ENCODE measurements around the gene TPSD1.

The TPSD1 gene

GRCh38 chr16:1211451-1212268 lies 44.2 kb upstream of the TPSD1 start:
- CTCF ChIA-PET = no interaction called here
- H3K9me3 ChIP-seq (ENCODE audit: control extremely low read depth in 1 of 5, control insufficient read depth in 4 of 5, insufficient read depth in 2 of 5, low read depth in 1 of 5, low read length in 4 of 5) = no peaks in the 10 kb centered on the region
- H3K4me1 ChIP-seq (ENCODE audit: control extremely low read depth in 1 of 4, control insufficient read depth in 4 of 4, insufficient read depth in 4 of 4, low read length in 3 of 4) = peaks cover 0 to 3% (median 0%) of the 10 kb centered on the region in 4 experiments
- H3K27me3 ChIP-seq (replicated peaks in 2 of 5; ENCODE audit: control insufficient read depth in 4 of 5, insufficient read depth in 5 of 5, low read length in 4 of 5) = no peaks in the 10 kb centered on the region
- no peak overlapping the region for H3K27ac ChIP-seq (ENCODE audit: insufficient read depth in 1 of 2, low read depth in 1 of 2, low read length in 2 of 2, poor library complexity in 1 of 2, severe bottlenecking in 2 of 2)
- DNase-seq = no peak
- 91% methylated on average over 51 of the region's 65 CpGs for WGBS (ENCODE audit: insufficient coverage)
- POLR2A ChIA-PET = no interaction called here
- H3K36me3 ChIP-seq (ENCODE audit: control insufficient read depth in 4 of 4, insufficient read depth in 4 of 4, low read length in 3 of 4) = no peaks in the 10 kb centered on the region
- no peak overlapping the region for H3K4me3 ChIP-seq (ENCODE audit: control insufficient read depth in 1 of 7, extremely low read depth in 1 of 7, insufficient read depth in 4 of 7, low read depth in 2 of 7, low read length in 6 of 7)

DNA sequence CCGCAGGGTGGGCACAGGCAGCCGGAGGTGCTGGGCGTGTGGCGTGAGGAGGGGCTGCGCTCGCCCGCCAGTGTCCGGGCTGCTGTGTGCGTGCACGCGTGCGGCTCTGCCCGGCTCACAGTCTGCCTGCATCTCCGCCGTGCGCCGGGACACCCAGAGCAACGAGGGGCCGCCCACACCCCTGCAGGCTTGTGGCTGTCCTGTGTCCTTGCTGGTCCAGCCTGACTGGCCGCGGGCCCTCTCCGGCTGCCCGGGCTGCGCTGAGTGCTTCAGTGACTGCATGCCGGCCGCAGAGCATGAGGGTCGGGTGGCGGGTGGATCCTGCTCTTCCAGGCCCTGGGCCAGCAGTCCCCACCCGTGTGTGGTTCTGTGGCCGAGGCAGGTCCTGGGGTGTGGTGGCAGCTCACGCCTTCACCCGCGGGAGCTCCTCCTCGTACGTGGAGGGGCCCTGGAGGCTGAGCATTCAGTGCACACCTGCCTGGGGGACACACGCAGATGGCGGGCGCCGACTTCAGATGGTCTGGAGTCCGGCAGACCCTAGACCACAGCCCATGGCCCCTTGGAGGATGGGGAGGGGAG lies 43.2 kb upstream of the TPSD1 start:
- no peaks in the 10 kb centered on the region for H3K9me3 ChIP-seq (ENCODE audit: control extremely low read depth in 1 of 5, control insufficient read depth in 4 of 5, insufficient read depth in 2 of 5, low read depth in 1 of 5, low read length in 4 of 5)
- H3K27me3 ChIP-seq (replicated peaks in 2 of 5; ENCODE audit: control insufficient read depth in 4 of 5, insufficient read depth in 5 of 5, low read length in 4 of 5) = no peaks in the 10 kb centered on the region
- WGBS (ENCODE audit: insufficient coverage) = 94% methylated on average over 38 of the region's 40 CpGs
- CTCF ChIA-PET = no interaction called here
- H3K27ac ChIP-seq (ENCODE audit: insufficient read depth in 1 of 2, low read depth in 1 of 2, low read length in 2 of 2, poor library complexity in 1 of 2, severe bottlenecking in 2 of 2) = no peak overlapping the region
- H3K36me3 ChIP-seq (ENCODE audit: control insufficient read depth in 4 of 4, insufficient read depth in 4 of 4, low read length in 3 of 4) = no peaks in the 10 kb centered on the region
- H3K4me3 ChIP-seq (ENCODE audit: control insufficient read depth in 1 of 7, extremely low read depth in 1 of 7, insufficient read depth in 4 of 7, low read depth in 2 of 7, low read length in 6 of 7) = no peak overlapping the region
- POLR2A ChIA-PET = no interaction called here
- DNase-seq = no peak
- H3K4me1 ChIP-seq (ENCODE audit: control extremely low read depth in 1 of 4, control insufficient read depth in 4 of 4, insufficient read depth in 4 of 4, low read length in 3 of 4) = peaks cover 0 to 3% (median 0%) of the 10 kb centered on the region in 4 experiments

DNA sequence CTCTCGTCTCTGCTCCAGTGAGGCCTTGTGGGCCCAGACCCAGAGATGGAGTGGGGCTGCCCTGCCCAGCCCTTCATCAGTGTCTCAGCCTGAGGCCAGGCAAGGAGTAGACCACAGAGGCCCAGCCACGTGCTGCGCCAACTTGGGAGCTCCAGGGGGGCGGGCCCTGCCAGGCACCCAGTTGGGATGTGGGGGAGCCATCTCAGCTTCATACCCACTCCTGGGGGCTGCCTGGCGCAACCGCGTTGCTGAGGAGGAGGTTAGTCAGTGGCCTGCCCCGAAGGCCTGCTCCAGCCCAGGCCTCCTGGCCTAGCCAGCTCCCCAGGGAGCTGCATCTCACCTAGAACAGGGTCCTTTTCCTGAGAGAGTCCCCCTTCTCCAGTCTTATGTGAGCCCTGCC lies 42.6 kb upstream of the TPSD1 start:
- CTCF ChIA-PET = no interaction called here
- H3K9me3 ChIP-seq (ENCODE audit: control extremely low read depth in 1 of 5, control insufficient read depth in 4 of 5, insufficient read depth in 2 of 5, low read depth in 1 of 5, low read length in 4 of 5) = no peaks in the 10 kb centered on the region
- H3K4me1 ChIP-seq (ENCODE audit: control extremely low read depth in 1 of 4, control insufficient read depth in 4 of 4, insufficient read depth in 4 of 4, low read length in 3 of 4) = no peaks in the 10 kb centered on the region
- no peaks in the 10 kb centered on the region for H3K36me3 ChIP-seq (ENCODE audit: control insufficient read depth in 4 of 4, insufficient read depth in 4 of 4, low read length in 3 of 4)
- H3K27ac ChIP-seq (ENCODE audit: insufficient read depth in 1 of 2, low read depth in 1 of 2, low read length in 2 of 2, poor library complexity in 1 of 2, severe bottlenecking in 2 of 2) = no peak overlapping the region
- WGBS (ENCODE audit: insufficient coverage) = 91% methylated on average over 8 of the region's 8 CpGs
- POLR2A ChIA-PET = no interaction called here
- H3K27me3 ChIP-seq (replicated peaks in 2 of 5; ENCODE audit: control insufficient read depth in 4 of 5, insufficient read depth in 5 of 5, low read length in 4 of 5) = no peaks in the 10 kb centered on the region
- H3K4me3 ChIP-seq (ENCODE audit: control insufficient read depth in 1 of 7, extremely low read depth in 1 of 7, insufficient read depth in 4 of 7, low read depth in 2 of 7, low read length in 6 of 7) = no peak overlapping the region
- no peak for DNase-seq

- Histone ChIP-seq H3K4me1 (ENCODE audit: control extremely low read depth in 1 of 4, control insufficient read depth in 4 of 4, insufficient read depth in 4 of 4, low read length in 3 of 4) (no peaks in the 10 kb centered on the region), H3K4me3 (ENCODE audit: control insufficient read depth in 1 of 7, extremely low read depth in 1 of 7, insufficient read depth in 4 of 7, low read depth in 2 of 7, low read length in 6 of 7) (no peak overlapping the region), H3K27me3 (replicated peaks in 2 of 5; ENCODE audit: control insufficient read depth in 4 of 5, insufficient read depth in 5 of 5, low read length in 4 of 5) (no peaks in the 10 kb centered on the region), H3K36me3 (ENCODE audit: control insufficient read depth in 4 of 4, insufficient read depth in 4 of 4, low read length in 3 of 4) (no peaks in the 10 kb centered on the region), H3K9me3 (ENCODE audit: control extremely low read depth in 1 of 5, control insufficient read depth in 4 of 5, insufficient read depth in 2 of 5, low read depth in 1 of 5, low read length in 4 of 5) (no peaks in the 10 kb centered on the region), H3K27ac (ENCODE audit: insufficient read depth in 1 of 2, low read depth in 1 of 2, low read length in 2 of 2, poor library complexity in 1 of 2, severe bottlenecking in 2 of 2) (no peak overlapping the region)
- ChIA-PET CTCF (no interaction called here), POLR2A (no interaction called here)
- 82% methylated on average over 12 of the region's 25 CpGs for WGBS (ENCODE audit: insufficient coverage)
- DNase-seq = no peak
Observed at GRCh38 chr16:1213796-1214372, 42.0 kb upstream of the TPSD1 start.

DNA sequence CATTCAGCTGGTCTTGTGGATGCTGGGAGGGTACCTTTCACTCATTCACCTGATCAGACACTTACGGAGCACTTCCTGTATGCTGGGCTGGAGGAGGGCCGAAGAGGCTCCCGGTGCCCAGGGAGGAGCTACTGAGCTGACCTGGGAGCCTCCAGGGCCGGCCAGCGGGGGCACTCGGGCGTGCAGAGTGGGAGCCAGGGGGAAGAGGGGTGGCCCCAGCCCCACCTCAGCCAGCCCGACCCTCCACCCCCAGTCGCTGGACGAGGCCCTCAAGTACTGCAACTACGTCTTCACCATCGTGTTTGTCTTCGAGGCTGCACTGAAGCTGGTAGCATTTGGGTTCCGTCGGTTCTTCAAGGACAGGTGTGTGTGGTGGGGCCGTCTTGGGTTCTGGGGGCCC lies 41.1 kb upstream of the TPSD1 start:
- no peaks in the 10 kb centered on the region for H3K36me3 ChIP-seq (ENCODE audit: control insufficient read depth in 4 of 4, insufficient read depth in 4 of 4, low read length in 3 of 4)
- H3K27me3 ChIP-seq (replicated peaks in 2 of 5; ENCODE audit: control insufficient read depth in 4 of 5, insufficient read depth in 5 of 5, low read length in 4 of 5) = no peaks in the 10 kb centered on the region
- ChIA-PET CTCF (no interaction called here), POLR2A (no interaction called here)
- WGBS (ENCODE audit: insufficient coverage) = 88% methylated on average over 11 of the region's 16 CpGs
- H3K4me3 ChIP-seq (ENCODE audit: control insufficient read depth in 1 of 7, extremely low read depth in 1 of 7, insufficient read depth in 4 of 7, low read depth in 2 of 7, low read length in 6 of 7) = no peak overlapping the region
- H3K4me1 ChIP-seq (ENCODE audit: control extremely low read depth in 1 of 4, control insufficient read depth in 4 of 4, insufficient read depth in 4 of 4, low read length in 3 of 4) = no peaks in the 10 kb centered on the region
- no peak for DNase-seq
- no peak overlapping the region for H3K27ac ChIP-seq (ENCODE audit: insufficient read depth in 1 of 2, low read depth in 1 of 2, low read length in 2 of 2, poor library complexity in 1 of 2, severe bottlenecking in 2 of 2)
- H3K9me3 ChIP-seq (ENCODE audit: control extremely low read depth in 1 of 5, control insufficient read depth in 4 of 5, insufficient read depth in 2 of 5, low read depth in 1 of 5, low read length in 4 of 5) = no peaks in the 10 kb centered on the region

DNA sequence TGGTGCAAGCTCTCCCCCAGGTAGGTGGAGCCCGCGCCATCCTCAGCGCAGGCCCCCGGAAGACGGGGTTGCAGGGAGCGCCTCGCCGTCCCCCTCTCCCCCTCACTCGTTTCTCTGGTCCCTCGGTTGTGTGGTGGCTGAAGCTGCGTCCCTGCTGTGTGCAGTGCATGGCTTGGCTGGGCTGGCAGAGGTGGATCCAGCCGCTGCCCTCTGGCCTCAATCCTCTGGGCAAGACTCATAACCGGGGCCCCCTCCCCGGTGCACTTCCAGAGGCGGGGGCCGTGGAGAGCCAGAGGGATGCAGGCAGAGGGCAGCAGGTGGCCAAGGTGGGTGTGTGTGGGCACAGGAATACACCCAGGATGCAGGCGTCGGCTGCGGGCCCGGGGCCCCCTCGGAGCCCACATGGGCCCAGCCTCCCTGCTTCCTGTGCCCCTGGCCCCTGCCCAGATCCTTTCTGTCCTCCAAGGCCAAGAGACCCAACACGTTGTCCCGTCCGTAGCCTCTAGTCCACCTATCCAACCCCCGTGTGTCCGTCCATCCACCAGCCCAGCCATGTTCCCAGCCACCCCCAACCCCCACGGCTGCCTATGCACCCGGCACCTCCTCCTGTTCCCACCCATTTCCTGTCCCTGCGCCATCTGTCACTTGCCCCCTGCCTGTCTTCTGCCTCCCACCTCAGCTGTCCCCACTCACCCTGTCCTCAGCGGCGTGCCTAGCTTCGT lies 40.1 kb upstream of the TPSD1 start:
- no peak for DNase-seq
- Histone ChIP-seq H3K27me3 (replicated peaks in 2 of 5; ENCODE audit: control insufficient read depth in 4 of 5, insufficient read depth in 5 of 5, low read length in 4 of 5) (no peaks in the 10 kb centered on the region), H3K4me3 (ENCODE audit: control insufficient read depth in 1 of 7, extremely low read depth in 1 of 7, insufficient read depth in 4 of 7, low read depth in 2 of 7, low read length in 6 of 7) (no peak overlapping the region), H3K9me3 (ENCODE audit: control extremely low read depth in 1 of 5, control insufficient read depth in 4 of 5, insufficient read depth in 2 of 5, low read depth in 1 of 5, low read length in 4 of 5) (no peaks in the 10 kb centered on the region), H3K4me1 (ENCODE audit: control extremely low read depth in 1 of 4, control insufficient read depth in 4 of 4, insufficient read depth in 4 of 4, low read length in 3 of 4) (no peaks in the 10 kb centered on the region), H3K27ac (ENCODE audit: insufficient read depth in 1 of 2, low read depth in 1 of 2, low read length in 2 of 2, poor library complexity in 1 of 2, severe bottlenecking in 2 of 2) (no peak overlapping the region), H3K36me3 (ENCODE audit: control insufficient read depth in 4 of 4, insufficient read depth in 4 of 4, low read length in 3 of 4) (no peaks in the 10 kb centered on the region)
- POLR2A ChIA-PET = no interaction called here
- WGBS (ENCODE audit: insufficient coverage) = 69% methylated on average over 30 of the region's 32 CpGs
- CTCF ChIA-PET = no interaction called here

GRCh38 chr16:1216296-1216619 lies 39.6 kb upstream of the TPSD1 start:
- H3K27ac ChIP-seq (ENCODE audit: insufficient read depth in 1 of 2, low read depth in 1 of 2, low read length in 2 of 2, poor library complexity in 1 of 2, severe bottlenecking in 2 of 2) = no peak overlapping the region
- H3K4me3 ChIP-seq (ENCODE audit: control insufficient read depth in 1 of 7, extremely low read depth in 1 of 7, insufficient read depth in 4 of 7, low read depth in 2 of 7, low read length in 6 of 7) = no peak overlapping the region
- H3K36me3 ChIP-seq (ENCODE audit: control insufficient read depth in 4 of 4, insufficient read depth in 4 of 4, low read length in 3 of 4) = no peaks in the 10 kb centered on the region
- POLR2A ChIA-PET = no interaction called here
- H3K9me3 ChIP-seq (ENCODE audit: control extremely low read depth in 1 of 5, control insufficient read depth in 4 of 5, insufficient read depth in 2 of 5, low read depth in 1 of 5, low read length in 4 of 5) = no peaks in the 10 kb centered on the region
- H3K27me3 ChIP-seq (replicated peaks in 2 of 5; ENCODE audit: control insufficient read depth in 4 of 5, insufficient read depth in 5 of 5, low read length in 4 of 5) = no peaks in the 10 kb centered on the region
- CTCF ChIA-PET = no interaction called here
- no peaks in the 10 kb centered on the region for H3K4me1 ChIP-seq (ENCODE audit: control extremely low read depth in 1 of 4, control insufficient read depth in 4 of 4, insufficient read depth in 4 of 4, low read length in 3 of 4)
- 80% methylated on average over 12 of the region's 12 CpGs for WGBS (ENCODE audit: insufficient coverage)
- no peak for DNase-seq

Data from common myeloid progenitor, CD34-positive (primary cell).